Endothelial cell of umbilical vein (primary cell): ENCODE data around the gene PPM1L. TPM values are rescaled to one million over a fixed set of nuclear protein-coding genes. Genes with fewer than 3 reads are reported as not detected.

Experiments
- BruUV-seq: library from RNA; stranded (reverse); fragments of 400-500 nt; replicated peaks from 2 replicates; lab custom pipeline; 2021; lab: Mats Ljungman, UMichigan
- CTCF ChIA-PET: fragments of 300-600, 350-600 bp; sonication (Branson Sonifier 250); formaldehyde crosslinking; loops from one replicate; lab custom pipeline; 2021; ENCODE audit warnings: antibody characterized with exemption, inconsistent platforms; lab: Charles Lee
- POLR2A ChIA-PET: fragments of 300-600, 350-600 bp; sonication (Branson Sonifier 250); formaldehyde crosslinking; loops from one replicate; lab custom pipeline; 2021; ENCODE audit warnings: antibody characterized with exemption, inconsistent platforms; lab: Charles Lee
- DNase-seq: peaks from one replicate; pipeline ENCODE4 v3.0.0-alpha.2; 2011; ENCODE audit warnings: low read depth, low spot score
- FAIRE-seq: peaks from 2 replicates; lab custom pipeline; 2011; peaks lifted over from hg19 to GRCh38; lab: Jason Lieb, UNC
- H2AFZ ChIP-seq: 2 replicates; pipeline ENCODE4 v1.6.0; 2012; ENCODE audit warnings: low read depth, low read length, control low read depth, inconsistent platforms
- H3K27ac ChIP-seq: 2 replicates; pipeline ENCODE4 v1.5.1; 2011; ENCODE audit warnings: low read depth, mild to moderate bottlenecking, control low read depth, low read length, moderate library complexity; ENCODE audit not compliant: insufficient read depth
- H3K27me3 ChIP-seq, 2 experiments: 2 replicates each; pipeline versions ENCODE4 v1.6.0 to v1.6.1; 2011; ENCODE audit warnings: low read length in 2 of 2, mixed read lengths in 1 of 2; ENCODE audit not compliant: control insufficient read depth in 2 of 2, insufficient read depth in 2 of 2
- H3K36me3 ChIP-seq, 2 experiments: 2 replicates in 1 of 2; 3 replicates in 1 of 2; pipeline ENCODE4 v1.5.1; 2011; ENCODE audit warnings: low read length in 2 of 2, mild to moderate bottlenecking in 1 of 2, moderate library complexity in 1 of 2; ENCODE audit not compliant: control insufficient read depth in 2 of 2, insufficient read depth in 2 of 2; ENCODE audit errors: extremely low read depth in 1 of 2
- H3K4me1 ChIP-seq: 3 replicates; pipeline ENCODE4 v1.5.1; 2011; ENCODE audit warnings: mild to moderate bottlenecking, low read length; ENCODE audit not compliant: control insufficient read depth, insufficient read depth; ENCODE audit errors: extremely low read depth
- H3K4me2 ChIP-seq: 2 replicates; pipeline ENCODE4 v1.6.1; 2011; ENCODE audit warnings: low read length, control low read depth, mixed read lengths; ENCODE audit not compliant: insufficient read depth
- H3K4me3 ChIP-seq, 3 experiments: fragments of 200-600 bp in 1 of 3; sonication (generic), shearing (Covaris generic) in 1 of 3; replicated peaks in 1 of 3; 2 replicates each; pipeline ENCODE4 v1.5.1; 2011 to 2016; ENCODE audit warnings: control low read depth in 3 of 3, low read length in 3 of 3, mild to moderate bottlenecking in 2 of 3, inconsistent platforms in 1 of 3, low read depth in 1 of 3, moderate library complexity in 1 of 3; ENCODE audit not compliant: insufficient read depth in 1 of 3
- H3K79me2 ChIP-seq: 2 replicates; pipeline ENCODE4 v1.6.0; 2012; ENCODE audit warnings: low read length, inconsistent platforms; ENCODE audit not compliant: control insufficient read depth, insufficient read depth
- H3K9ac ChIP-seq: replicated peaks from 2 replicates; pipeline ENCODE3; 2011; ENCODE audit warnings: low read length, control low read depth; ENCODE audit not compliant: insufficient read depth; ENCODE audit errors: extremely low read depth
- H3K9me1 ChIP-seq: replicated peaks from 3 replicates; pipeline ENCODE4 v1.6.0; 2011; ENCODE audit warnings: mild to moderate bottlenecking, low read length; ENCODE audit not compliant: control insufficient read depth, insufficient read depth; ENCODE audit errors: extremely low read depth
- H3K9me3 ChIP-seq: replicated peaks from 2 replicates; pipeline ENCODE4 v1.5.1; 2012; ENCODE audit warnings: low read length, inconsistent platforms; ENCODE audit not compliant: control insufficient read depth, insufficient read depth
- H4K20me1 ChIP-seq: replicated peaks from 2 replicates; pipeline ENCODE3; 2011; ENCODE audit warnings: mild to moderate bottlenecking, low read length; ENCODE audit not compliant: control insufficient read depth, insufficient read depth; ENCODE audit errors: extremely low read depth
- EZH2 ChIP-seq: IDR thresholded peaks from 2 replicates; pipeline ENCODE4 v1.6.1; 2012; ENCODE audit warnings: borderline replicate concordance, low read depth, mild to moderate bottlenecking, moderate library complexity, low read length, inconsistent platforms; ENCODE audit not compliant: severe bottlenecking
- FOS ChIP-seq: IDR thresholded peaks from 2 replicates; pipeline ENCODE4 v1.6.1; 2011; ENCODE audit warnings: mild to moderate bottlenecking, low read length, moderate library complexity, borderline replicate concordance; ENCODE audit not compliant: insufficient read depth
- GATA2 ChIP-seq: IDR thresholded peaks from 2 replicates; pipeline ENCODE4 v1.7.0; 2011; ENCODE audit warnings: low read depth, mild to moderate bottlenecking, moderate library complexity, mixed read lengths, low read length; ENCODE audit not compliant: insufficient read length, insufficient read depth
- JUN ChIP-seq: IDR thresholded peaks from 2 replicates; pipeline ENCODE4 v1.6.1; 2011; ENCODE audit warnings: borderline replicate concordance, low read depth; ENCODE audit not compliant: insufficient read length, insufficient read depth
- MYC ChIP-seq: IDR thresholded peaks from one replicate; pipeline ENCODE4 v1.6.1; 2011; ENCODE audit warnings: mild to moderate bottlenecking, low read depth, low read length
- POLR2A ChIP-seq: IDR thresholded peaks from 2 replicates; pipeline ENCODE4 v1.6.1; 2012; ENCODE audit warnings: low read depth, mild to moderate bottlenecking, control low read depth, low read length
- POLR2AphosphoS5 ChIP-seq: IDR thresholded peaks from 2 replicates; pipeline ENCODE4 v1.6.1; 2012; ENCODE audit warnings: low read depth, mild to moderate bottlenecking, control low read depth, low read length, moderate library complexity; ENCODE audit not compliant: insufficient read depth
- dilution Hi-C: fragments of 300-500 bp; cut with MboI; formaldehyde crosslinking; loops from one replicate; pipeline ENCODE4 v1.15.0; 2019; ENCODE audit warnings: low sequenced_read_pairs; ENCODE audit not compliant: extremely low pct_ligation_motif_present
- intact Hi-C: fragments of 100-400 bp; cut with micrococcal nuclease; formaldehyde crosslinking; loops from one replicate; pipeline ENCODE4 v1.10.0; 2022
- polyA plus RNA-seq, 4 experiments: library from polyadenylated mRNA; depleted of rRNA in 3 of 4; stranded (reverse) in 3 of 4; unstranded in 1 of 4; fragments of >200 nt; gene quantifications; 2 replicates each; pipeline versions ENCODE4 v1.2.1 to v1.2.3, GENCODE V29; 2011 to 2012; ENCODE audit warnings: missing spikeins in 1 of 4
- total RNA-seq: library from RNA; stranded (reverse); gene quantifications from 2 replicates; pipeline ENCODE4 v1.2.3, GENCODE V29; 2021
- TF ChIP-seq, protein P1 (sequence below), 2 donors: IDR thresholded peaks; 1 replicate in 1 of 2; 2 replicates in 1 of 2; pipeline ENCODE4 v1.5.1; 2011; ENCODE audit warnings: low read length in 2 of 2, mild to moderate bottlenecking in 2 of 2, moderate library complexity in 2 of 2, control low read depth in 1 of 2, inconsistent platforms in 1 of 2, low read depth in 1 of 2; ENCODE audit not compliant: insufficient read depth in 1 of 2; ENCODE audit errors: extremely low read depth in 1 of 2
- TF ChIP-seq, protein P2 (sequence below): IDR thresholded peaks from 2 replicates; pipeline ENCODE4 v1.6.1; 2011; ENCODE audit not compliant: insufficient read depth, insufficient read length

PPM1L gene
- total and polyA plus RNA-seq, 2 donors (not counting 3 experiments of a cell fraction or from before 2014, with no cell fraction given) = 0.63 to 2.9 TPM

DNA sequence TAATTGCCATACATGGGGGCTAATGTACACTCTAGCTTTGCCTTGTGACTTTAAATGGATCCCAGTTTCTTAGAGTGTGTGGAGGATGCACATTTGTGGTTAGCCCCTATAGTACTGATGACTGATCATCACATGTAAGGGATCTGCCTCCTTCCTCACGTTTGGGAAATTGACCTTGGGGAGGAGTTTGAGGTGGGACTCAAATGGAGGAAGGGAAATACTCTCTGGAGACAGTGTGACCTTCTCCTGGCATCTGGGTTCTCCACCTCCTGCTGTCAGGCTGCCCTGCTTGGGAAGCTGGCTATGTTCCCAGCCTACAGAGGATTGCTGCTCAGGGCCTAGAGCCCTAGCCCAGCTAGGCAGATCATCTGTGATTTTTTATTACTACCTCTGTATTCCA lies 48.7 kb downstream of the PPM1L start:
- TF ChIP-seq MYC = no peak
- no peak for TF ChIP-seq EZH2
- no peak for TF ChIP-seq FOS
- TF ChIP-seq, protein P1, sequence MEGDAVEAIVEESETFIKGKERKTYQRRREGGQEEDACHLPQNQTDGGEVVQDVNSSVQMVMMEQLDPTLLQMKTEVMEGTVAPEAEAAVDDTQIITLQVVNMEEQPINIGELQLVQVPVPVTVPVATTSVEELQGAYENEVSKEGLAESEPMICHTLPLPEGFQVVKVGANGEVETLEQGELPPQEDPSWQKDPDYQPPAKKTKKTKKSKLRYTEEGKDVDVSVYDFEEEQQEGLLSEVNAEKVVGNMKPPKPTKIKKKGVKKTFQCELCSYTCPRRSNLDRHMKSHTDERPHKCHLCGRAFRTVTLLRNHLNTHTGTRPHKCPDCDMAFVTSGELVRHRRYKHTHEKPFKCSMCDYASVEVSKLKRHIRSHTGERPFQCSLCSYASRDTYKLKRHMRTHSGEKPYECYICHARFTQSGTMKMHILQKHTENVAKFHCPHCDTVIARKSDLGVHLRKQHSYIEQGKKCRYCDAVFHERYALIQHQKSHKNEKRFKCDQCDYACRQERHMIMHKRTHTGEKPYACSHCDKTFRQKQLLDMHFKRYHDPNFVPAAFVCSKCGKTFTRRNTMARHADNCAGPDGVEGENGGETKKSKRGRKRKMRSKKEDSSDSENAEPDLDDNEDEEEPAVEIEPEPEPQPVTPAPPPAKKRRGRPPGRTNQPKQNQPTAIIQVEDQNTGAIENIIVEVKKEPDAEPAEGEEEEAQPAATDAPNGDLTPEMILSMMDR (IDR thresholded peaks at IDR 0.05; ENCODE audit: extremely low read depth in 1 of 2, insufficient read depth in 1 of 2, low read depth in 1 of 2, low read length in 2 of 2) = no peak
- no peak for TF ChIP-seq JUN
- no peak for TF ChIP-seq POLR2A
- TF ChIP-seq GATA2 = no peak
- TF ChIP-seq, protein P2, sequence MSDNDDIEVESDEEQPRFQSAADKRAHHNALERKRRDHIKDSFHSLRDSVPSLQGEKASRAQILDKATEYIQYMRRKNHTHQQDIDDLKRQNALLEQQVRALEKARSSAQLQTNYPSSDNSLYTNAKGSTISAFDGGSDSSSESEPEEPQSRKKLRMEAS = no peak
- TF ChIP-seq POLR2AphosphoS5 = no peak
- H3K79me2 ChIP-seq = no peaks in the 10 kb centered on the region
- dilution Hi-C loops = no loop called here
- no peaks in the 10 kb centered on the region for H3K27me3 ChIP-seq
- no peaks in the 10 kb centered on the region for H3K36me3 ChIP-seq
- ChIA-PET POLR2A (no interaction called here), CTCF (no interaction called here)
- H3K9me1 ChIP-seq = no peaks in the 10 kb centered on the region
- H3K4me3 ChIP-seq = no peak overlapping the region
- FAIRE-seq (no peak), DNase-seq (no peak)
- no peaks in the 10 kb centered on the region for H3K9me3 ChIP-seq
- no peak overlapping the region for H3K9ac ChIP-seq
- H2AFZ ChIP-seq = no peak overlapping the region
- no peaks in the 10 kb centered on the region for H3K4me1 ChIP-seq
- no peaks in the 10 kb centered on the region for H4K20me1 ChIP-seq
- no peak overlapping the region for H3K4me2 ChIP-seq
- intact Hi-C loops = no loop called here
- no TSS peak for BruUV-seq
- no peak overlapping the region for H3K27ac ChIP-seq
